Left lung (tissue), 10 donors: ENCODE measurements around the gene DMWD. TPM values are rescaled to one million over a fixed set of nuclear protein-coding genes. Genes with fewer than 3 reads are reported as not detected.

ENCODE experiments used
- ATAC-seq: fragments of 200-7000 bp; cut with Tn5 transposase; one replicate; pipeline ENCODE4 v1.9.1; 2020; ENCODE audit warnings: moderate library complexity
- DNase-seq, 4 donors: peaks; one replicate each; pipeline ENCODE4 v3.0.0-alpha.2; 2013 to 2020
- H3K27ac ChIP-seq, 2 donors: fragments of 200-600 bp; sonication (generic) in 1 of 2; one replicate each; pipeline versions ENCODE4 v1.5.0 to v1.8.0; 2020 to 2021
- H3K27me3 ChIP-seq, 2 donors: fragments of 200-600 bp; sonication (generic) in 1 of 2; one replicate each; pipeline versions ENCODE4 v1.5.0 to v1.8.0; 2020 to 2021
- H3K36me3 ChIP-seq, 2 donors: fragments of 200-600 bp; sonication (generic) in 1 of 2; one replicate each; pipeline versions ENCODE4 v1.5.0 to v1.8.0; 2020 to 2021
- H3K4me1 ChIP-seq, 2 donors: fragments of 200-600 bp; one replicate each; pipeline ENCODE4 v1.8.0; 2021
- H3K4me3 ChIP-seq, 2 donors: fragments of 200-600 bp; sonication (generic) in 1 of 2; one replicate each; pipeline versions ENCODE4 v1.5.0 to v1.8.0; 2020 to 2021; ENCODE audit warnings: mild to moderate bottlenecking in 1 of 2
- H3K9me3 ChIP-seq, 2 donors: fragments of 200-600 bp; sonication (generic) in 1 of 2; one replicate each; pipeline versions ENCODE4 v1.5.0 to v1.8.0; 2020 to 2021
- intact Hi-C, 2 donors: fragments of 100-400 bp; cut with DNase I; formaldehyde crosslinking; loops; one replicate each; pipeline versions ENCODE4 v1.11.2 to v1.14.2; 2022
- polyA plus RNA-seq, 6 donors: library from polyadenylated mRNA; unstranded; fragments of 120-200 nt; gene quantifications; one replicate each; pipeline ENCODE4 v1.2.1, GENCODE V29; 2013; ENCODE audit not compliant: insufficient read length in 6 of 6
- total RNA-seq, 2 donors: library from RNA; stranded (reverse); fragmentation: NEBNext Ultra II Directional; extraction: Animal tissue kit (Norgen Biotek cat#: 25700); gene quantifications; one replicate each; pipeline ENCODE4 v1.2.1, GENCODE V29; 2021
- TF ChIP-seq, protein P1 (sequence below), 2 donors: fragments of 200-600 bp; sonication (generic) in 1 of 2; IDR thresholded peaks; one replicate each; pipeline versions ENCODE4 v1.5.0 to v1.8.0; 2021; ENCODE audit warnings: antibody characterized with exemption in 2 of 2
- donor health status: DM: no; HTN: yes; CAD: no.
- donor health status: DM: no; HTN: no; CAD: no.

Gene DMWD
- total and polyA plus RNA-seq, 8 donors, result 29.6 to 51.4 (median 40.2) TPM

DNA sequence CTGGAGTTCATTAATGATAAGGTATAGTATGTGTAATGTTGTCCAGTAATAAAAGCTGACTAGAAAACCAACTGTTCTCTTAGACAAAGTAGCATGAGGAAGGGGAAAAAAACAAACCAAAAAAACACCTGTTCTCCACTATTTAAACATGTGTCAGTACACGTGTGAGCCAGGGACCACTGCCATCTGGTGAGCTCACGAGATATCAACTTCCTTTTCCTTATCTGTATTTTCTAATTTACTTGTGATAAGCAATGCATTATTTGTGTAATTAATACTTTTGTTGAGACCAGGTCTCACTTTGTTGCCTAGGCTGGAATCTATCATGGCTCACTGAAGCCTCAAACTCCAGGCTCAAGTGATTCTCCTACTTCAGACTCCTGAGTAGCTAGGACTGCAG is 19.3 kb downstream of the DMWD start:
- Histone ChIP-seq H3K4me1 (peaks cover 3 to 28% of the 10 kb centered on the region in 2 donors), H3K27ac (no peak overlapping the region), H3K36me3 (peaks cover 0 to 35% of the 10 kb centered on the region in 2 donors), H3K4me3 (no peak overlapping the region), H3K27me3 (peaks cover 0 to 92% of the 10 kb centered on the region in 2 donors), H3K9me3 (no peaks in the 10 kb centered on the region)
- ATAC-seq, result no peak
- no peak for DNase-seq
- TF ChIP-seq, protein P1, sequence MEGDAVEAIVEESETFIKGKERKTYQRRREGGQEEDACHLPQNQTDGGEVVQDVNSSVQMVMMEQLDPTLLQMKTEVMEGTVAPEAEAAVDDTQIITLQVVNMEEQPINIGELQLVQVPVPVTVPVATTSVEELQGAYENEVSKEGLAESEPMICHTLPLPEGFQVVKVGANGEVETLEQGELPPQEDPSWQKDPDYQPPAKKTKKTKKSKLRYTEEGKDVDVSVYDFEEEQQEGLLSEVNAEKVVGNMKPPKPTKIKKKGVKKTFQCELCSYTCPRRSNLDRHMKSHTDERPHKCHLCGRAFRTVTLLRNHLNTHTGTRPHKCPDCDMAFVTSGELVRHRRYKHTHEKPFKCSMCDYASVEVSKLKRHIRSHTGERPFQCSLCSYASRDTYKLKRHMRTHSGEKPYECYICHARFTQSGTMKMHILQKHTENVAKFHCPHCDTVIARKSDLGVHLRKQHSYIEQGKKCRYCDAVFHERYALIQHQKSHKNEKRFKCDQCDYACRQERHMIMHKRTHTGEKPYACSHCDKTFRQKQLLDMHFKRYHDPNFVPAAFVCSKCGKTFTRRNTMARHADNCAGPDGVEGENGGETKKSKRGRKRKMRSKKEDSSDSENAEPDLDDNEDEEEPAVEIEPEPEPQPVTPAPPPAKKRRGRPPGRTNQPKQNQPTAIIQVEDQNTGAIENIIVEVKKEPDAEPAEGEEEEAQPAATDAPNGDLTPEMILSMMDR (IDR thresholded peaks at IDR 0.05), result no peak
- intact Hi-C loops, result no loop called here

DNA sequence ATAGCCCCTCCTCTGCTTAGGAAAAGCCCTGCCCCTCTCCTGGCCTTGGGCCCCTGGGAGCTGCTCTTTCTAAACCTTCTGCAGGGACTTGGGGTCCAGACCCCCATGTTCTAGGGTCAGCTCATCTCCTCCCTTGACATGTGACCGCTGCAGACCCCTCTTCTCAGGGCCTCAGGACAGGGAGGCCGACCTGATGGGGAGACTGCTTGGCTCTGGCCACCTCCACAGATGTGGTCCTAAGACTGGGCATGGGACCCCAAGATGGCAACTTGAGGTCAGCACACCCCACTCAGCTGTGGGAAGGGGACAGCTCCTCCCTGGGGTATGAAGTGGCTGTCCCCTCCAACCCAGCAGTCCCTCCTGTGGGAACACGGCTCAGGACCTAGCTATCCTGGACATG is 19.7 kb downstream of the DMWD start:
- Histone ChIP-seq H3K4me3 (no peak overlapping the region), H3K27ac (no peak overlapping the region), H3K9me3 (no peaks in the 10 kb centered on the region), H3K27me3 (peaks cover 0 to 92% of the 10 kb centered on the region in 2 donors), H3K36me3 (peaks cover 0 to 33% of the 10 kb centered on the region in 2 donors), H3K4me1 (peaks cover 3 to 33% of the 10 kb centered on the region in 2 donors)
- TF ChIP-seq, protein P1 (IDR thresholded peaks at IDR 0.05), result no peak
- intact Hi-C loops, result no loop called here
- DNase-seq (no peak), ATAC-seq (no peak)

DNA sequence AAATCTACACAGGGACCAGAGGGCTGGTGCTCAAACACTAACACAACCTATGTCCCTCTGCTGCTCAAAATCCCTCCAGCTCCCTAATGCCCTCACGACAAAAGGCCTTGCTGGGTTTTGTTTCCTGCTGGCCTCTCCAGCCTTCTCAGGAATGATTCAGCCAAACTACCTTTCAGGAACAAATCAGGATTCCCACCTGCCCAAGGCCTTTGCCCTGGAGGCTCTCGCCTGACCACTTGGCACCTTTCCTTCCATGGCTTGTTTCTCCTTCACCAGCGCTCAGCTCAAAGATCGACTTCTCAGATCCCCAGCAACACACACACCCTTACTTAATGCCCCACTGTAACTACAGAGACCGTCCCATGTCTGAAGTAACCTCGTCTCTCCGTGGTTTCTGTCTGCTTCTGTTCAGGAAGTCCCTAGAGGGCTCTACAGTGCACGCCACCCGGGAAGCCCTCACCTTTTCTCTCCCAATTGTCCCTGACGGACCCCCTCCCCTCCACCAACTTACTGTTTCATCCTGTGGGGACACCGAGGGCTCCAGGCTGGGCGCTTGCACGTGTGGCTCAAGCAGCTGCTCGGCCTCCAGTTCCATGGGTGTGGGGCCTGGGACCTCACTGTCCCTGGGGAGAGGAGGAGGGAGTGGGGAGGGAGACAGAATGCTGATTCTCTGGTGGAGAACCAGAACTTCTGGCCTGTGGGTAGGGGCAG is 20.4 kb downstream of the DMWD start:
- Histone ChIP-seq H3K4me3 (no peak overlapping the region), H3K27ac (no peak overlapping the region), H3K9me3 (no peaks in the 10 kb centered on the region), H3K36me3 (peaks cover 0 to 26% of the 10 kb centered on the region in 2 donors), H3K27me3 (peaks cover 0 to 92% of the 10 kb centered on the region in 2 donors), H3K4me1 (peaks cover 3 to 39% of the 10 kb centered on the region in 2 donors)
- TF ChIP-seq, protein P1 (IDR thresholded peaks at IDR 0.05), result no peak
- no peak for DNase-seq
- intact Hi-C loops, result no loop called here
- no peak for ATAC-seq

DNA sequence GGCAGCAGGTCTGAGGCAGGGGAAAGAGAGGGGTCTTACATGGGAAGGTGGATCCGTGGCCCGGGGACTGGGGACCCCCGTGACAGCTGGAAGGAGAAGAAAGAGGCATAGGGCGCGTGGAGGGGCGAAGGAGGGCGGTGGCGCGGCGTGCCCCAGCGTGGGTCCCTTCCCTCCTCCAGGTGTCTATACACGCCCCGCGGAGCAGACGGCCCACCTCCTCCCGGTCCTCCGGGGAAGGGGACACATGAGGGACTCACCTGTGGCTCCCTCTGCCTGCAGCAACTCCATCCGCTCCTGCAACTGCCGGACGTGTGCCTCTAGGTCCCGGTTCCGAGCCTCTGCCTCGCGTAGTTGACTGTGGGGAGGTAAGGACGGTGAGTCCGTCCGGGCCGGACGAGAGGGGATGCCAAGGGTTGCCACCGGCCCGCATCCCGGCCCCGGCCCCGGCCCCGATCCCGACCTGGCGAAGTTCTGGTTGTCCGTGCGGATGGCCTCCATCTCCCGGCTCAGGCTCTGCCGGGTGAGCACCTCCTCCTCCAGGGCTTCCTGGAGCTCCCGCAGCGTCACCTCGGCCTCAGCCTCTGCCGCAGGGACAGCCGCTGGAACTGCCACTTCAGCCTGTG is 21.2 kb downstream of the DMWD start:
- H3K4me3 ChIP-seq, result no peak overlapping the region
- no peak for ATAC-seq
- no peaks in the 10 kb centered on the region for H3K9me3 ChIP-seq
- DNase-seq, result peak in 1 of 4 donors; percentile 83
- TF ChIP-seq, protein P1 (IDR thresholded peaks at IDR 0.05), result no peak
- intact Hi-C loops, result no loop called here
- H3K27me3 ChIP-seq, result peaks cover 0 to 92% of the 10 kb centered on the region in 2 donors
- peaks cover 0 to 18% of the 10 kb centered on the region in 2 donors for H3K36me3 ChIP-seq
- peaks cover 9 to 48% of the 10 kb centered on the region in 2 donors for H3K4me1 ChIP-seq
- peak overlapping the region in 1 of 2 donors; percentile 77 for H3K27ac ChIP-seq
